GM18858 (cell line): ENCODE results near the gene ZFHX3.

Experiments
- ATAC-seq: cut with Tn5 transposase; IDR thresholded peaks from one replicate; pipeline ENCODE4 v1.9.1; 2021; ENCODE audit not compliant: unreplicated experiment

Gene ZFHX3

DNA sequence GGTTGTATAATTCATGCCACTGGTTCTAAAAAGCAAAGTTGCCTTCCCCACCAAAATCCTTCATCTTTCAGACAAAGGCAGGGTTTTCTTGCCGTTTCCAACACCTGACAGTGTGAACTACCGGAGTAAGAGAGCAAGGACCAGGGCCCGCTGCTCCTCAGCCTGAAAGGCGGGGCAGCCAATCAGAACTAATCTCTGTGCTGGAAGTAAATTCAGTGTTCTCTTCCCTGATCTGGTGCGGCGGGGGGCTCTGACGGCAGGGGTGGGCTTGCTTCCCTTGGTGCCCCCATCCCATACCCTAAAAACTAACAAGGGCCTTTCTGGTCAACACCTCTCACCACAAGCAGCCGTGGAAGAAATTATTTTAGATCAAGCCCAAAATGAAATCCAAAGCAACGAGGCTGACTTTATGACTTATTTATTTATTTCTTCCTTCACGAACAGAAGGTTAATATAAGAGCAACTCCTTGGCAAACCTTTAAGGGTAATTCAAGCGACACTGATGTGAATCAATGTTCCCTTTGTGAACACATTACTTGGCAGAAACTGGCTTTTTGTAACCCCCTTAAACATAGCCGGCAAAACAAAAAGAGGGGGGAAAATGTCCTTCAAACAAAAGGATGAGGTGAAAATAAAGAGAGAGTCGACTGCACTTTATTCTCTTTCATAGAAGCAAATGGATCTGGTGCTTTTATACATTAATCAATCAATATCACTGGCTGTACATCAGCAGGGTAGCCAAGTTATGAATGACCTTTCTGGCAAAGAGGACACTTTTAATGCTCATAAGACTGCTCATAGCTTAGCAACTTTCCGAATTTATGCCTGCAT, 189.9 kb downstream of the ZFHX3 start:
- no peak for ATAC-seq

DNA sequence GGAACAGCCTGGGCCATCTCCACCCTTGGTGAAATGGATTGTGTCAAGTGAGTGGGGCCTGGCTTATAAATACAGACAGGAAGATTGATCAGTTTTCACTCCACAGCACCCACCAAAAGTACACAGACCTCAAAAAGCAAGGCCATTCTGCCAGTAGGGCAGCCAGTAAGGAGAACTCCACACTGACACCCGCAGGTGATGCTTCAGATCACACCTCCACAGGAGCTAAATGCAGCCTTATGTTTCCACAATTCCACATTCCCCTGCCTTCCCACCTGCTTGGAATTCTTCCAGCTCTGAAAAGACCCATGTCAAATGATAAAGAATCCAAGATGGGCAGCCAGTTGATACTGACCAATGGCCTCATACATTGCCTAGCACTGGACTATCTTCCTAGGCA, 191.1 kb downstream of the ZFHX3 start:
- ATAC-seq, result no peak

- no peak for ATAC-seq
These were observed 193.5 kb downstream of the ZFHX3 start for GRCh38 chr16:72854267-72854959.

DNA sequence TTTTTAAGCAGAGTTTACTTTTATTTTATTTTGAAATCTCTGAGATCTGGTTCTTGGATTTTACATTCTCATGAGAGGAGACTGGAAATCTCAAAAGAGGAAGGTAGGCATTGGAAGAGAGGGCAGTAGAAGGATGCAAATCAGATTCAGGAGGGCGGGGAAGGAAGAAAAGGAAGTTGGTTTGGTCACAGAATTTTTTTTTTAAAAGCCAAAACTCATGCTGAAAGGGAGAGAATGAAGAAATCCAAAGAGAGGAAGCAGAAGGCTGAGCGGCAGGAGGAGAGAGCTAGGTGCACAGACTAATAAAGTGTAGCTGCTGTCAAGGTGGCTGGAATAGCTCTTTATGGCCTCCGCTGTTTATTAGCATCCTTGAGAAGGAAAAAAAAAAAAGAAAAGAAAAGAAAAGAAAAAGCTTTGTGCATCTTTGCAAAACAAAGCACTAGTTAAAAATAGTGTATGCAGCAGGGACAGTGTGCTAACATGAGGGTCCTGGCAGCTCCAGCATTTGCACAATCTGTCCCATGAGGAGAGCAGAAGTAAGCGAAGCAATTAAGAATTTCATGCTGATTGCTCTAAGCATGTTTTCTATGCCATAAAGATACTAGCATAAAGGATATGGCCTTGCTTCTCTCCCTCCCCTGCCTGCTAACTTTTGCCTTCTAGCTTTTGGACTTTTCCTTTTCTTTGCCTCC, 194.2 kb downstream of the ZFHX3 start:
- no peak for ATAC-seq

- ATAC-seq, result no peak
These were observed 195.5 kb downstream of the ZFHX3 start for GRCh38 chr16:72852421-72852820.

- no peak for ATAC-seq
These were observed 197.1 kb downstream of the ZFHX3 start for GRCh38 chr16:72850853-72851252.

- ATAC-seq, result no peak
These were observed 197.9 kb downstream of the ZFHX3 start for GRCh38 chr16:72850021-72850420.

GRCh38 chr16:72848759-72849664, 198.9 kb downstream of the ZFHX3 start:
- ATAC-seq, result no peak

- no peak for ATAC-seq
These were observed 199.9 kb downstream of the ZFHX3 start for GRCh38 chr16:72848028-72848400.

- ATAC-seq, result no peak
These were observed 200.5 kb downstream of the ZFHX3 start for GRCh38 chr16:72847187-72848027.

DNA sequence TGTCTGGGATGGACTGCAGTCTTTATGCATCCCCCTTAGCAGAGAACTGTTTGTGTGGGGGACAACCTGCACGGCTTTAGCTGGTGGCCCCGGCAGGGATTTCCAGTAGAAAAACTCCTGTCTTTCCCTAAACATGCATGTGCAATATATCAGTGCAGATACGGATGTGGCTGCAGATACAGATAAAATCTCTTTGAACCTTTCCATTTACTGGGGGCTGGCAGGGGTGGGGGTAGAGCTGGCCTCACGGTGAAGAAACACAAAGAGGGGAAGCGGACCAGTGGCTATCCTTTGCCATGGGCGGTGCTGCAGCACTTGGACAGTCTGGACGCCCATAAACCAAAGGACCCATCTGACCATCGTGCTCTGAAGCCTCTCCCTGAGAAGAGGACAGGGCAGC, 201.3 kb downstream of the ZFHX3 start:
- no peak for ATAC-seq

GRCh38 chr16:72845322-72846020, 202.5 kb downstream of the ZFHX3 start:
- no peak for ATAC-seq

- ATAC-seq, result no peak
These were observed 203.6 kb downstream of the ZFHX3 start for GRCh38 chr16:72844225-72844920.

DNA sequence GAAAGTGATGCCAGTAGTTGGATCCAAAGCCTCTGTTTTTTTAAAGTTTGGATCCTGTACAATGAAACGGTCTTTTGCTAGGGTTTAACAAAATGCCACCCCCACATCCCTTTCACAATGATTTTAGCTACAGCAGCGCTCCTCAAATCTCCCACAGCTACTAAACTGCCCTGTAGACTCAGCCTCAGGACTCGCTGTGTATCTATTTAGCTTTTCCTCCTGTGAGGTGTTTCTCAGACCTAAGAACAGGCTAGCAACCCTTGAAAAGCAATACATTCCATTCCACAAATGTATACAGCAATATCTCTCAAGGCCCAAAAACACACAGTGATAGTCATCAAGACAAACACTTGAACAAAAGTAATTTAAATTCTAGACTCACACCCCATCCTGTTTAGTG, 206.4 kb downstream of the ZFHX3 start:
- no peak for ATAC-seq

DNA sequence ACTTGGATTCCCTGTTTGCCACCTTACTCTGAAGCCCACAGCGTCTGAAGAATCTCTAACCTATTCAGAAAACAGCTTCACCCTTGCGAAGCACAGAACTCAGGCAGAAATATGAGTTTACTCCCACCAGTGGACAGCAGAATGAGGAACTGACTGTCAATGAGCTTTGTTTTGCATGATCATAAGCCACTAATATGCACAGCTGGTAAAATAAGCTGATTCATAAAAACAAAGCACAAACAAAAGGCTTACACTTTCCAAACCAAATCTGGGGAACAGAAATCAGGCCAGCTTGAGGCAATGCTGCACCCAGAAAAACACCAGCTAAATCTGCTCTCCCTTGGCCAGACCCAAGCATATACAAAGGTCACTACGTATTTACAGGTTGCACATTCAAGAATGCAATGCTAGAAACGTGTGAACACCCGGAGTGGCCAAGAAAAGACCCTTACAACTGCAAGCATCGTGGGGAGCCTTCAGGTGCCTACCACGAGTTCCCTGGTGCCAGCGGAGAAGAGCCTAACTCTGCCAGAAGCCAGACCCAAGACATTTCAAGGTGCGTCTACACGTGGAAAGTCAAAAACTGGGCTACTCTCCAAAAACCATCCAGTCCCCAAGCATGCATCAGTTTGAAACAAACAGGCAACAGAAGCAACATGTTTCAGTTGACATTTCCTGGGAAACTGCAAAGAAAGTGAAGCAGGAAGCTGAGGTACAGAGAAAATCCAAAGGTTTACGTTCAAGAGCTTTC, 207.1 kb downstream of the ZFHX3 start:
- ATAC-seq, result no peak

DNA sequence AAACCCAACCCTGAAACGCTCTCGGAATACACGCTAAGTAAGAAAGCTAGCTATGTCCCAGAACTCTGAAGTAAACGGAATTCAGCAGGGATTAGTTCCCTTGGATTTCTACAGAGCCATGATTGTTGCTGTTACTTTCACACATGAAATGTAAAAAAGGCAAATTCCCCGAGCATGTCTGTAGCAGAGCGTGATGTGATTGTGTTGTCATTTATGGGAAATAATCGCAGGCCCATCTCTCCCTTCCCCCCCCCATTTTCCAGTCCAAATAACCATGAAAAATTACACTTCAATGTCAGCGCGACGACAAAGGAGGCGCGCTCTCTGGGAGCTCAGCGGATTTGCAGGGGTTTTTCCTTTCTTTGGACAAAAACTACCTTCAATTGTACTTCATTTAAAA, 209.0 kb downstream of the ZFHX3 start:
- no peak for ATAC-seq

GRCh38 chr16:72838586-72838910, 209.4 kb downstream of the ZFHX3 start:
- no peak for ATAC-seq

DNA sequence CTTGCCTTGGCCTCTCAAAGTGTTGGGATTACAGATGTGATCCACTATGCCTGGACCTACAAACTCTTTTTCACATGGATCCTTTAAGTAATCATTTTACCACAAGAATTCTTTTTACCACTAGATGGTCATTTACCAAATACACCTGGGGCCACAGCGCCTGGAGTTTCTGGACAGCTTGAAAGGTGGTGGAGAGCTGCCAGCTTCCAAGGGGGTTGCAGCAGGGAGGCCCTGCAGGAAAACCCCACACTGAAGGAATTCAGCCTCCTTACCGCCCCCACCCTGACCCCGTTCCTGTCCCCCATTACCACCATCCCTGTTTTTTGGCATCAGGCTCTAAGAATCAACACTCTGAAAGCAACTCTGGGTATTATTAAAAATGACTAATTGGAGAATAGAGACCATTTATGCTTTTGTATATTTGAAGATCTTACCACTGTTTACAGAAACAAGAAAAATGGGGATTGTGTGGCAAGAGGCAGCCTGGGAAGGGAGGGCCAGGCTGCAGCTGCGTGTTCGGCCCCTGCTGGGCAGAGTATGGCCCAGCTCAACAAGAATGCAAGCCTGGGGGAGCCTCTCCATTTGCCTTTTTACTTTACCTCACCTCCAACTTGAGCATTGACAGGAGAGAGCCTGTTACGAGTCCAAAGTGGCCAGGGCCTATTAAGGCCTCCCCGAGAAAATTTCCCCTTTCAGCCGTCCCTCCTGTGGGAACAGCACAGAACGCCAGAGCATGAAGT, 209.9 kb downstream of the ZFHX3 start:
- no peak for ATAC-seq
